LNCAP (cell line): ENCODE results near the gene TMEM272.
A peak's percentile ranks its signal among the peaks of the same experiment; 100 is the strongest.

Experiments
- CTCF ChIP-seq: fragments of 450-650 bp; IDR thresholded peaks from 2 replicates; pipeline ENCODE4 v1.5.1; 2017; ENCODE audit warnings: mild to moderate bottlenecking

The TMEM272 gene

GRCh38 chr13:51781246-51782022 lies 63.5 kb downstream of the TMEM272 start:
- TF ChIP-seq CTCF = peak; percentile 42

DNA sequence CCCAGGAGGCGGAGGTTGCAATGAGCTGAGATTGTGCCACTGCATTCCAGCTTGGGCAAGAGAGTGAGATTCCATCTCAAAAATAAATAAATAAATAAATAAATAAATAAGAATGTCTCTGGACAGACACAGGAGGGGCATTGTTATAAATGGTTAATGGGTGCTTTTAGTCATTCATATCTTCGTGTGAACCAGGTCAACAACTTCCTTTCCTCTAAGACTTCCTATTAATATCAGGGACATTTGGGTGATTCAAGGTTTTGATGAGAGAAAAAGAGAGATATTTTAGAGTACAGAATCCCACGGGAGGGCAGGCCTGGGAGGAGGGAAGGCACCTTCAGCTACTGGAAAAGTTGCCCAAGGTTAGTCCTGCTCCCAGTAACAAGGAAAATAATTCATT lies 64.9 kb downstream of the TMEM272 start:
- no peak for TF ChIP-seq CTCF

- TF ChIP-seq CTCF = no peak
Measured at GRCh38 chr13:51778392-51778791, 66.6 kb downstream of the TMEM272 start.

GRCh38 chr13:51777921-51778320 lies 67.1 kb downstream of the TMEM272 start:
- no peak for TF ChIP-seq CTCF

GRCh38 chr13:51776179-51776578 lies 68.8 kb downstream of the TMEM272 start:
- TF ChIP-seq CTCF = no peak

- TF ChIP-seq CTCF = no peak
Measured at GRCh38 chr13:51773515-51773914, 71.5 kb downstream of the TMEM272 start.

DNA sequence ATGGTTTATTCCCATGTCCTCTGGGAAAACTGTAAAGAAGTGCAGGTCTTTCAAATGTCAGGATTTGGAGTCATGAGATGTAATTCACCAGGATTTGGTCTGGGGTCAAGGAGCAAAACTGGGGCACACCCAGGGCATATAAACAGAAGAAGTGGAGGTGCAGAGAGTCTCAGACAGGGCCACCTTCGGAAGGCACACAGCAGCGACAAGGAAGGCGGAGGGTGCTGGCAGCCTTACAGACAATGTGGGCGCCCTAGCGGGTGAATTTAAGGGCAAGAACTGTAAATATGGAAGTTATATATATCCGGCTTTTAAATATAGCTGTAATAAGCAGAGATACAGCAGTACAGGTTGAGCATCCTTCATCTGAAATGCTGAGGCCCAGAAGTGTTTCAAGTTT lies 72.2 kb downstream of the TMEM272 start:
- no peak for TF ChIP-seq CTCF

DNA sequence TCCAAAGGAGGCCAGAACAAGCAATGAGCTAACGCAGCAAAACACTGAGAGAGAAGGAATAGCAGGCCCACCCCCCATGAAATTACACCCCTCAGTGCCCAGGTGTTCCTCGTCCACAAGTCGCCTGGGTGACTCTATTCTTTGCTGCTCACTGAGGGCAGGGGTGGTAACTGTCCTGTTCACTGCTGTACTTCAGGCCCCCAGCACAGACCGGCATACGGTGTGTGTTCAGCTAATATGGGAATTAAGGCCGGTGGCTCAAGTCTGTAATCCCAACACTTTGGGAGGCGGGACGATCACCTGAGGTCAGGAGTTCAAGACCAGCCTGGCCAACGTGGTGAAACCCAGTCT lies 72.9 kb downstream of the TMEM272 start:
- no peak for TF ChIP-seq CTCF
